HCT116 (cell line): ENCODE measurements around the gene AIF1. TPM values are rescaled to one million over a fixed set of nuclear protein-coding genes. Genes with fewer than 3 reads are reported as not detected.

Experiments
- ATAC-seq: fragments of 200-7000 bp; cut with Tn5 transposase; 2 replicates; pipeline ENCODE4 v1.9.1; 2020; ENCODE audit warnings: mild to moderate bottlenecking, moderate library complexity
- BruUV-seq: library from RNA; stranded (reverse); fragments of 400-500 nt; replicated peaks from 2 replicates; lab custom pipeline; 2021; lab: Mats Ljungman, UMichigan
- CTCF ChIA-PET: fragments of 300-600 bp; sonication (Branson Sonifier 250); formaldehyde crosslinking; loops from one replicate; lab custom pipeline; 2021; ENCODE audit warnings: antibody characterized with exemption; lab: Charles Lee
- POLR2A ChIA-PET: fragments of 300-600, 350-600 bp; sonication (Branson Sonifier 250); formaldehyde crosslinking; loops from one replicate; lab custom pipeline; 2021; ENCODE audit warnings: antibody characterized with exemption; lab: Charles Lee
- RAD21 ChIA-PET, 2 experiments: fragments of 300-600 bp; sonication (Branson Sonifier 250); formaldehyde crosslinking; loops; one replicate each; lab custom pipeline; 2023; ENCODE audit warnings: low total read pairs in 2 of 2; ENCODE audit not compliant: uncharacterized antibody in 2 of 2, unreplicated experiment in 2 of 2, low non-redundant PET in 1 of 2; lab: Charles Lee
- DNase-seq: peaks from one replicate; pipeline ENCODE4 v3.0.0-alpha.2; 2010; ENCODE audit warnings: low read depth, low spot score
- H2AFZ ChIP-seq: fragments of 200-600 bp; shearing (Covaris generic), sonication (generic); 2 replicates; pipeline ENCODE4 v1.6.1; 2017; ENCODE audit warnings: low read depth, mixed run types, mixed read lengths, antibody characterized with exemption, low read length; ENCODE audit not compliant: poor library complexity, severe bottlenecking
- H3K27ac ChIP-seq: 2 replicates; pipeline ENCODE4 v1.5.1; 2012; ENCODE audit warnings: low read depth, low read length
- H3K27me3 ChIP-seq: fragments of 200-600 bp; sonication (generic); 2 replicates; pipeline ENCODE4 v1.6.1; 2016; ENCODE audit warnings: mixed run types, low read length, mixed read lengths; ENCODE audit not compliant: insufficient read depth
- H3K36me3 ChIP-seq, 2 experiments: fragments of 200-500 bp in 1 of 2; fragments of 200-600 bp in 1 of 2; sonication (Bioruptor generic) in 1 of 2; sonication (generic) in 1 of 2; 2 replicates each; pipeline versions ENCODE4 v1.5.1 to v1.6.1; 2014 to 2016; ENCODE audit warnings: low read length in 2 of 2, inconsistent platforms in 1 of 2, mixed read lengths in 1 of 2, mixed run types in 1 of 2; ENCODE audit not compliant: insufficient read depth in 2 of 2, control insufficient read depth in 1 of 2
- H3K4me1 ChIP-seq, 2 experiments: fragments of 200-600 bp in 1 of 2; sonication (generic) in 1 of 2; 2 replicates each; pipeline versions ENCODE4 v1.5.1 to v1.6.1; 2012 to 2017; ENCODE audit warnings: low read length in 2 of 2, inconsistent platforms in 1 of 2, mild to moderate bottlenecking in 1 of 2, mixed read lengths in 1 of 2, mixed run types in 1 of 2, moderate library complexity in 1 of 2; ENCODE audit not compliant: insufficient read depth in 2 of 2, control insufficient read depth in 1 of 2
- H3K4me2 ChIP-seq: fragments of 200-600 bp; sonication (generic); 2 replicates; pipeline ENCODE4 v1.6.1; 2017; ENCODE audit warnings: mixed run types, low read length, mixed read lengths
- H3K4me3 ChIP-seq, 2 experiments: fragments of 200-600 bp in 1 of 2; sonication (generic) in 1 of 2; replicated peaks in 1 of 2; 2 replicates each; pipeline ENCODE4 v1.5.1; 2011 to 2016; ENCODE audit warnings: low read length in 2 of 2, control low read depth in 1 of 2, low read depth in 1 of 2, mild to moderate bottlenecking in 1 of 2, mixed read lengths in 1 of 2, mixed run types in 1 of 2
- H3K79me2 ChIP-seq: fragments of 200-600 bp; sonication (generic); 2 replicates; pipeline ENCODE4 v1.6.1; 2017; ENCODE audit warnings: mild to moderate bottlenecking, mixed run types, low read length, moderate library complexity, mixed read lengths; ENCODE audit not compliant: insufficient read depth
- H3K9ac ChIP-seq: fragments of 200-600 bp; sonication (generic); 2 replicates; pipeline ENCODE4 v1.6.1; 2016; ENCODE audit warnings: low read length, mixed read lengths
- H3K9me2 ChIP-seq: fragments of 200-600 bp; sonication (generic), shearing (Covaris generic); 2 replicates; pipeline ENCODE4 v1.6.1; 2017; ENCODE audit warnings: mixed run types, mild to moderate bottlenecking, moderate library complexity; ENCODE audit not compliant: insufficient read depth
- H3K9me3 ChIP-seq, 2 experiments: fragments of 200-500 bp in 1 of 2; fragments of 200-600 bp in 1 of 2; sonication (Bioruptor generic) in 1 of 2; sonication (generic) in 1 of 2; 2 replicates each; pipeline ENCODE4 v1.6.1; 2014 to 2017; ENCODE audit warnings: low read length in 2 of 2, mixed read lengths in 2 of 2, inconsistent platforms in 1 of 2, low read depth in 1 of 2, mild to moderate bottlenecking in 1 of 2, mixed run types in 1 of 2, moderate library complexity in 1 of 2; ENCODE audit not compliant: control insufficient read depth in 1 of 2, insufficient read depth in 1 of 2
- H4K20me1 ChIP-seq: fragments of 200-600 bp; sonication (generic), shearing (Covaris generic); 2 replicates; pipeline ENCODE4 v1.6.1; 2017; ENCODE audit warnings: mixed run types, mild to moderate bottlenecking, moderate library complexity; ENCODE audit not compliant: insufficient read depth
- ATF3 ChIP-seq: IDR thresholded peaks from 2 replicates; pipeline ENCODE4 v1.6.1; 2012
- CBX3 ChIP-seq: IDR thresholded peaks from 2 replicates; pipeline ENCODE4 v1.6.1; 2012; ENCODE audit warnings: low read depth
- CEBPB ChIP-seq: IDR thresholded peaks from 2 replicates; pipeline ENCODE4 v1.6.1; 2012; ENCODE audit warnings: low read depth
- ELF1 ChIP-seq: IDR thresholded peaks from 2 replicates; pipeline ENCODE4 v1.6.1; 2012; ENCODE audit warnings: low read depth, borderline replicate concordance
- EZH2 ChIP-seq: fragments of 200-600 bp; sonication (generic); IDR thresholded peaks from 2 replicates; pipeline ENCODE4 v1.6.1; 2017; ENCODE audit warnings: antibody characterized with exemption, mixed run types
- EZH2phosphoT487 ChIP-seq: fragments of 200-600 bp; IDR thresholded peaks from 2 replicates; pipeline ENCODE4 v1.6.1; 2018; ENCODE audit warnings: antibody characterized with exemption, borderline replicate concordance
- JUND ChIP-seq: IDR thresholded peaks from 2 replicates; pipeline ENCODE4 v1.6.1; 2012
- MAX ChIP-seq: IDR thresholded peaks from 2 replicates; pipeline ENCODE4 v1.6.1; 2012
- POLR2A ChIP-seq: IDR thresholded peaks from 2 replicates; pipeline ENCODE4 v1.7.0; 2011; ENCODE audit warnings: borderline replicate concordance; ENCODE audit not compliant: insufficient read depth, insufficient read length; ENCODE audit errors: extremely low read depth
- POLR2AphosphoS5 ChIP-seq: IDR thresholded peaks from 2 replicates; pipeline ENCODE4 v1.6.1; 2011; ENCODE audit warnings: mild to moderate bottlenecking, low read depth, low read length, moderate library complexity
- RAD21 ChIP-seq: IDR thresholded peaks from 2 replicates; pipeline ENCODE4 v1.6.1; 2012; ENCODE audit warnings: low read depth, mild to moderate bottlenecking
- SIN3A ChIP-seq: IDR thresholded peaks from 2 replicates; pipeline ENCODE4 v1.6.1; 2012; ENCODE audit warnings: low read depth
- SP1 ChIP-seq: IDR thresholded peaks from 2 replicates; pipeline ENCODE4 v1.6.1; 2012; ENCODE audit warnings: low read depth
- SRF ChIP-seq: IDR thresholded peaks from 2 replicates; pipeline ENCODE4 v1.6.1; 2012; ENCODE audit warnings: low read depth
- TCF7L2 ChIP-seq: IDR thresholded peaks from 2 replicates; pipeline ENCODE4 v1.7.0; 2011; ENCODE audit warnings: borderline replicate concordance, inconsistent platforms; ENCODE audit not compliant: insufficient read depth, insufficient read length; ENCODE audit errors: extremely low read depth
- YY1 ChIP-seq: IDR thresholded peaks from 2 replicates; pipeline ENCODE4 v1.6.1; 2011; ENCODE audit warnings: low read length, low read depth, moderate library complexity, mild to moderate bottlenecking; ENCODE audit not compliant: insufficient replicate concordance; ENCODE audit errors: extremely low read depth
- ZFX ChIP-seq: fragments of 450-650 bp; IDR thresholded peaks from 2 replicates; pipeline ENCODE4 v1.6.1; 2017
- ZNF274 ChIP-seq: fragments of 200-500 bp; sonication (Bioruptor generic); IDR thresholded peaks from 2 replicates; pipeline ENCODE4 v1.6.1; 2014; ENCODE audit warnings: mild to moderate bottlenecking, low read depth, low read length, inconsistent platforms
- intact Hi-C: fragments of 100-400 bp; cut with micrococcal nuclease; formaldehyde crosslinking; loops from 2 replicates; pipeline ENCODE4 v1.10.0; 2022
- total RNA-seq: library from RNA; stranded (reverse); gene quantifications from one replicate; pipeline ENCODE4 v1.2.1, GENCODE V29; 2021; ENCODE audit not compliant: unreplicated experiment
- TF ChIP-seq, protein P1 (sequence below): IDR thresholded peaks from 2 replicates; pipeline ENCODE4 v1.6.1; 2012; ENCODE audit warnings: low read depth
- TF ChIP-seq, protein P2 (sequence below): IDR thresholded peaks from 2 replicates; pipeline ENCODE4 v1.6.1; 2011; ENCODE audit warnings: mild to moderate bottlenecking, low read length, moderate library complexity; ENCODE audit not compliant: insufficient replicate concordance; ENCODE audit errors: extremely low read depth

Gene AIF1
- total RNA-seq, 1 experiment from 2014 or later = not detected

DNA sequence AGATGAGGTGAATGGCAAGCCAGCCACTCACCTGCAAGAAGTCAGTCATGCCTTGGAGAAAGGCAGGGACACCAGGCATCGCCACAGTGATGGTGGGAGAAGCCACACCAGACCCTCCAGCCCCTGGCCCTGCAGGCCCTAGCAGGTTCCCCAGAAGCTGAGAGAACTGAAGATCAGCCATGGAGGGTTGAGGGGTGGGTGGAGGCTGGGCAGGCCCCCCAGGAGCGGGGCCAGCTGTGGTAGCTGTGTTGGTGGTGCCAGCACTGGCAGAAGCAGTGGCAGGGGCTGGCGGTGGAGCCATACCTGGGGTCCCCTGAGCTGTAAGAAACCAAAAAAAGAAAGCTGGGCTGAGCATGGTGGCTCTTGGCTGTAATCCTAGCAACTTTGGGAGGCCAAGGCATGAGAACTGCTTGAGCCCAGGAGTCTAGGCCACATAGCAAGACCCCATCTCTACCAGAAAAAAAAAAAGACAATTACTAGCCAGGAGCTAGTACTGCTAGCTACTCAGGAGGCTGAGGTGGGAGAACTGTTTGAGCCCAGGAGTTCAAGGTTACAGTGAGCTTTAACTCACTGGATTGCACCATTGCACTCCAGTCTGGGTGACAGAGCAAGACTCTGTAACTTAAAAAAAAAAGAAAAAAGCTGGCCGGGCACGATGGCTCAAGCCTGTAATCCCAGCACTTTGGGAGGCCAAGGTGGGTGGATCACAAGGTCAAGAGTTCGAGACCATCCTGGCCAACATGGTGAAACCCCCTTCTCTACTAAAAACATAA, 27.9 kb downstream of the AIF1 start:
- RAD21 ChIA-PET = interaction anchor here in 1 of 2 experiments (0.7 kb wide), 1 partner anchor 41 kb away, joined by 12 read pairs; no protein-coding TSS in a partner anchor
- Histone ChIP-seq H3K9me2 (no peaks in the 10 kb centered on the region), H3K4me1 (no peaks in the 10 kb centered on the region), H2AFZ (no peak overlapping the region), H3K79me2 (peaks cover 12% of the 10 kb centered on the region; the same call in 1 of the 2 replicates), H3K4me2 (no peak overlapping the region), H3K9me3 (no peaks in the 10 kb centered on the region), H4K20me1 (no peaks in the 10 kb centered on the region)
- DNase-seq = no peak
- no peak for TF ChIP-seq SIN3A
- TF ChIP-seq POLR2AphosphoS5 = no peak
- TF ChIP-seq JUND = no peak
- TF ChIP-seq SRF = no peak
- TF ChIP-seq TCF7L2 = no peak
- no peak for TF ChIP-seq CEBPB
- TF ChIP-seq, protein P1, sequence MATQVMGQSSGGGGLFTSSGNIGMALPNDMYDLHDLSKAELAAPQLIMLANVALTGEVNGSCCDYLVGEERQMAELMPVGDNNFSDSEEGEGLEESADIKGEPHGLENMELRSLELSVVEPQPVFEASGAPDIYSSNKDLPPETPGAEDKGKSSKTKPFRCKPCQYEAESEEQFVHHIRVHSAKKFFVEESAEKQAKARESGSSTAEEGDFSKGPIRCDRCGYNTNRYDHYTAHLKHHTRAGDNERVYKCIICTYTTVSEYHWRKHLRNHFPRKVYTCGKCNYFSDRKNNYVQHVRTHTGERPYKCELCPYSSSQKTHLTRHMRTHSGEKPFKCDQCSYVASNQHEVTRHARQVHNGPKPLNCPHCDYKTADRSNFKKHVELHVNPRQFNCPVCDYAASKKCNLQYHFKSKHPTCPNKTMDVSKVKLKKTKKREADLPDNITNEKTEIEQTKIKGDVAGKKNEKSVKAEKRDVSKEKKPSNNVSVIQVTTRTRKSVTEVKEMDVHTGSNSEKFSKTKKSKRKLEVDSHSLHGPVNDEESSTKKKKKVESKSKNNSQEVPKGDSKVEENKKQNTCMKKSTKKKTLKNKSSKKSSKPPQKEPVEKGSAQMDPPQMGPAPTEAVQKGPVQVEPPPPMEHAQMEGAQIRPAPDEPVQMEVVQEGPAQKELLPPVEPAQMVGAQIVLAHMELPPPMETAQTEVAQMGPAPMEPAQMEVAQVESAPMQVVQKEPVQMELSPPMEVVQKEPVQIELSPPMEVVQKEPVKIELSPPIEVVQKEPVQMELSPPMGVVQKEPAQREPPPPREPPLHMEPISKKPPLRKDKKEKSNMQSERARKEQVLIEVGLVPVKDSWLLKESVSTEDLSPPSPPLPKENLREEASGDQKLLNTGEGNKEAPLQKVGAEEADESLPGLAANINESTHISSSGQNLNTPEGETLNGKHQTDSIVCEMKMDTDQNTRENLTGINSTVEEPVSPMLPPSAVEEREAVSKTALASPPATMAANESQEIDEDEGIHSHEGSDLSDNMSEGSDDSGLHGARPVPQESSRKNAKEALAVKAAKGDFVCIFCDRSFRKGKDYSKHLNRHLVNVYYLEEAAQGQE = no peak
- TF ChIP-seq ZFX = no peak
- no peak for TF ChIP-seq SP1
- no peak for TF ChIP-seq ATF3
- TF ChIP-seq ZNF274 = no peak
- no peak for TF ChIP-seq RAD21
- no peak for TF ChIP-seq EZH2phosphoT487
- no peak for TF ChIP-seq YY1
- no peak for TF ChIP-seq ELF1
- no peak for TF ChIP-seq CBX3
- TF ChIP-seq, protein P2, sequence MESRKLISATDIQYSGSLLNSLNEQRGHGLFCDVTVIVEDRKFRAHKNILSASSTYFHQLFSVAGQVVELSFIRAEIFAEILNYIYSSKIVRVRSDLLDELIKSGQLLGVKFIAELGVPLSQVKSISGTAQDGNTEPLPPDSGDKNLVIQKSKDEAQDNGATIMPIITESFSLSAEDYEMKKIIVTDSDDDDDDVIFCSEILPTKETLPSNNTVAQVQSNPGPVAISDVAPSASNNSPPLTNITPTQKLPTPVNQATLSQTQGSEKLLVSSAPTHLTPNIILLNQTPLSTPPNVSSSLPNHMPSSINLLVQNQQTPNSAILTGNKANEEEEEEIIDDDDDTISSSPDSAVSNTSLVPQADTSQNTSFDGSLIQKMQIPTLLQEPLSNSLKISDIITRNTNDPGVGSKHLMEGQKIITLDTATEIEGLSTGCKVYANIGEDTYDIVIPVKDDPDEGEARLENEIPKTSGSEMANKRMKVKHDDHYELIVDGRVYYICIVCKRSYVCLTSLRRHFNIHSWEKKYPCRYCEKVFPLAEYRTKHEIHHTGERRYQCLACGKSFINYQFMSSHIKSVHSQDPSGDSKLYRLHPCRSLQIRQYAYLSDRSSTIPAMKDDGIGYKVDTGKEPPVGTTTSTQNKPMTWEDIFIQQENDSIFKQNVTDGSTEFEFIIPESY = no peak
- no peak for TF ChIP-seq MAX
- TF ChIP-seq POLR2A = no peak
- no peak for TF ChIP-seq EZH2
- TF ChIP-seq, all 23 proteins: peak for 0
- no TSS peak for BruUV-seq
- no peak overlapping the region for H3K9ac ChIP-seq
- CTCF ChIA-PET = no interaction called here
- peaks cover 50 to 56% of the 10 kb centered on the region in 2 experiments; a peak in 3 of 4 replicates for H3K36me3 ChIP-seq
- no peak for ATAC-seq
- POLR2A ChIA-PET = no interaction called here
- H3K27me3 ChIP-seq = no peaks in the 10 kb centered on the region
- intact Hi-C loops = no loop called here
- H3K27ac ChIP-seq = no peak overlapping the region
- no peak overlapping the region for H3K4me3 ChIP-seq
